H9 (cell line): ENCODE data around the gene FARP2. TPM values are rescaled to one million over a fixed set of nuclear protein-coding genes. Genes with fewer than 3 reads are reported as not detected.

Experiments
- DNase-seq: peaks from one replicate; pipeline ENCODE4 v3.0.0-alpha.2; 2017
- H2AFZ ChIP-seq: one replicate; pipeline ENCODE4 v1.6.1; 2013; ENCODE audit warnings: mild to moderate bottlenecking, low read length, control low read depth, moderate library complexity
- H2AK5ac ChIP-seq: 2 replicates; pipeline ENCODE4 v1.6.1; 2013; ENCODE audit warnings: low read length, control low read depth, mixed read lengths; ENCODE audit not compliant: insufficient read length
- H2BK120ac ChIP-seq: one replicate; pipeline ENCODE4 v1.6.1; 2013; ENCODE audit warnings: low read depth, mild to moderate bottlenecking, low read length, control low read depth, inconsistent platforms; ENCODE audit not compliant: poor library complexity, severe bottlenecking
- H2BK12ac ChIP-seq: 2 replicates; pipeline ENCODE4 v1.6.1; 2013; ENCODE audit warnings: low read length, control low read depth, mixed read lengths, low read depth; ENCODE audit not compliant: insufficient read length
- H2BK15ac ChIP-seq: 2 replicates; pipeline ENCODE4 v1.6.1; 2013; ENCODE audit warnings: low read depth, low read length, control low read depth
- H2BK20ac ChIP-seq: one replicate; pipeline ENCODE4 v1.6.1; 2013; ENCODE audit warnings: low read depth, mild to moderate bottlenecking, low read length, control low read depth, inconsistent platforms; ENCODE audit not compliant: poor library complexity, severe bottlenecking
- H2BK5ac ChIP-seq: 2 replicates; pipeline ENCODE4 v1.6.1; 2013; ENCODE audit warnings: low read length, control low read depth, mixed read lengths; ENCODE audit not compliant: insufficient read length
- H3K14ac ChIP-seq: 2 replicates; pipeline ENCODE4 v1.6.1; 2013; ENCODE audit warnings: low read length, control low read depth; ENCODE audit not compliant: insufficient read depth
- H3K18ac ChIP-seq: 2 replicates; pipeline ENCODE4 v1.6.1; 2013; ENCODE audit warnings: low read depth, mild to moderate bottlenecking, mixed read lengths, low read length, control low read depth; ENCODE audit not compliant: insufficient read length
- H3K23ac ChIP-seq: 2 replicates; pipeline ENCODE4 v1.6.1; 2013; ENCODE audit warnings: low read length, control low read depth, mixed read lengths, low read depth; ENCODE audit not compliant: insufficient read length
- H3K23me2 ChIP-seq: 2 replicates; pipeline ENCODE4 v1.6.1; 2013; ENCODE audit warnings: low read depth, mild to moderate bottlenecking, mixed read lengths, low read length, control low read depth; ENCODE audit not compliant: insufficient read length, poor library complexity, severe bottlenecking
- H3K27ac ChIP-seq: 2 replicates; pipeline ENCODE4 v1.5.1; 2013; ENCODE audit warnings: low read length, control low read depth, mixed read lengths, low read depth; ENCODE audit not compliant: insufficient read length
- H3K27me3 ChIP-seq: 2 replicates; pipeline ENCODE4 v1.6.1; 2013; ENCODE audit warnings: low read length, control low read depth, inconsistent platforms; ENCODE audit not compliant: insufficient read depth
- H3K4ac ChIP-seq: 2 replicates; pipeline ENCODE4 v1.6.1; 2013; ENCODE audit warnings: low read depth, mild to moderate bottlenecking, control low read depth, inconsistent platforms, low read length, moderate library complexity
- H3K4me1 ChIP-seq: 2 replicates; pipeline ENCODE4 v1.6.1; 2013; ENCODE audit warnings: low read length, control low read depth, inconsistent platforms; ENCODE audit not compliant: insufficient read depth
- H3K4me2 ChIP-seq: 2 replicates; pipeline ENCODE4 v1.6.1; 2013; ENCODE audit warnings: low read length, control low read depth, mixed read lengths; ENCODE audit not compliant: insufficient read length, insufficient read depth
- H3K56ac ChIP-seq: 2 replicates; pipeline ENCODE4 v1.6.1; 2013; ENCODE audit warnings: low read depth, mild to moderate bottlenecking, mixed read lengths, low read length, control low read depth; ENCODE audit not compliant: insufficient read length
- H3K79me1 ChIP-seq: 2 replicates; pipeline ENCODE4 v1.6.1; 2013; ENCODE audit warnings: low read depth, mild to moderate bottlenecking, moderate library complexity, low read length, control low read depth, inconsistent platforms; ENCODE audit not compliant: insufficient read depth, poor library complexity, severe bottlenecking
- H3K79me2 ChIP-seq: 2 replicates; pipeline ENCODE4 v1.6.1; 2013; ENCODE audit warnings: low read length, control low read depth, inconsistent platforms; ENCODE audit not compliant: insufficient read depth
- H3K9ac ChIP-seq: 2 replicates; pipeline ENCODE4 v1.6.1; 2013; ENCODE audit warnings: low read length, control low read depth, mixed read lengths; ENCODE audit not compliant: insufficient read length; ENCODE audit errors: extremely low read depth
- H3K9me3 ChIP-seq: one replicate; pipeline ENCODE4 v1.6.1; 2013; ENCODE audit warnings: low read depth, low read length, inconsistent platforms; ENCODE audit not compliant: control insufficient read depth
- H3T11ph ChIP-seq: one replicate; pipeline ENCODE4 v1.6.1; 2013; ENCODE audit warnings: mild to moderate bottlenecking, low read length, control low read depth, inconsistent platforms
- H4K20me1 ChIP-seq: one replicate; pipeline ENCODE4 v1.6.1; 2013; ENCODE audit not compliant: control insufficient read depth, insufficient read length, insufficient read depth
- H4K5ac ChIP-seq: 2 replicates; pipeline ENCODE4 v1.6.1; 2013; ENCODE audit warnings: low read depth, mild to moderate bottlenecking, mixed read lengths, low read length, control low read depth; ENCODE audit not compliant: insufficient read length
- H4K8ac ChIP-seq: replicated peaks from 2 replicates; pipeline ENCODE4 v1.6.1; 2013; ENCODE audit warnings: low read length, control low read depth, mixed read lengths, low read depth; ENCODE audit not compliant: insufficient read length
- H4K91ac ChIP-seq: 2 replicates; pipeline ENCODE4 v1.6.1; 2013; ENCODE audit warnings: low read depth, mild to moderate bottlenecking, moderate library complexity, mixed read lengths, low read length, control low read depth; ENCODE audit not compliant: insufficient read length
- H3K27ac Mint-ChIP-seq, 3 experiments: 2 replicates in 2 of 3; 3 replicates in 1 of 3; pipeline ENCODE4 v1.8.0; 2020 to 2021; ENCODE audit warnings: mixed read lengths in 3 of 3, mild to moderate bottlenecking in 1 of 3, moderate library complexity in 1 of 3
- H3K27me3 Mint-ChIP-seq: 2 replicates; pipeline ENCODE4 v1.8.0; 2021; ENCODE audit warnings: low read depth, mild to moderate bottlenecking, moderate library complexity, mixed read lengths
- H3K36me3 Mint-ChIP-seq, 3 experiments: 2 replicates in 2 of 3; 3 replicates in 1 of 3; pipeline ENCODE4 v1.8.0; 2020 to 2021; ENCODE audit warnings: low read depth in 3 of 3, mixed read lengths in 3 of 3; ENCODE audit not compliant: insufficient read depth in 1 of 3
- H3K4me1 Mint-ChIP-seq, 2 experiments: 2 replicates each; pipeline ENCODE4 v1.8.0; 2020; ENCODE audit warnings: mixed read lengths in 2 of 2
- H3K4me3 Mint-ChIP-seq, 2 experiments: 2 replicates in 1 of 2; 3 replicates in 1 of 2; pipeline ENCODE4 v1.8.0; 2020 to 2021; ENCODE audit warnings: mild to moderate bottlenecking in 2 of 2, mixed read lengths in 2 of 2, moderate library complexity in 1 of 2
- H3K9me3 Mint-ChIP-seq, 2 experiments: 2 replicates in 1 of 2; 3 replicates in 1 of 2; pipeline ENCODE4 v1.8.0; 2020; ENCODE audit warnings: mild to moderate bottlenecking in 2 of 2, mixed read lengths in 2 of 2, moderate library complexity in 1 of 2
- CTCF ChIP-seq: fragments of 200-600 bp; sonication (generic); conservative IDR thresholded peaks from 3 replicates; pipeline ENCODE4 v1.8.0; 2021; ENCODE audit warnings: antibody characterized with exemption, mild to moderate bottlenecking
- WGBS: extraction: QIAGEN DNeasy Blood & Tissue Kit; methylation state at CpG from one replicate; pipeline ENCODE4 v1.1.7; 2013; ENCODE audit warnings: missing lambda C conversion rate, low lambda C conversion rate, mixed read lengths; ENCODE audit not compliant: insufficient read length; ENCODE audit errors: extremely low coverage; 5-methylcytosine and 5-hydroxymethylcytosine counted together
- total RNA-seq: library from RNA; stranded (reverse); gene quantifications from 2 replicates; pipeline ENCODE4 v1.2.1, GENCODE V29; 2021

Gene FARP2
- total RNA-seq, 1 experiment from 2014 or later: 33.9 TPM

- no peak overlapping the region for H2BK20ac ChIP-seq
- no peak overlapping the region for H3K4me2 ChIP-seq
- no peak overlapping the region for H3K9ac ChIP-seq
- no peaks in the 10 kb centered on the region for H3K23me2 ChIP-seq
- no peak overlapping the region for H2BK120ac ChIP-seq
- H3K4me3 Mint-ChIP-seq: no peak overlapping the region
- no peak overlapping the region for H2BK12ac ChIP-seq
- peaks cover 2% of the 10 kb centered on the region for H4K20me1 ChIP-seq
- no peaks in the 10 kb centered on the region for H3K79me2 ChIP-seq
- no peak overlapping the region for H2BK15ac ChIP-seq
- no peaks in the 10 kb centered on the region for H3K4me1 ChIP-seq
- H3K27ac ChIP-seq: no peak overlapping the region
- H3K23ac ChIP-seq: no peak overlapping the region
- no peak overlapping the region for H3K4ac ChIP-seq
- no peaks in the 10 kb centered on the region; a peak in 1 of 4 replicates for H3K4me1 Mint-ChIP-seq
- no peak for DNase-seq
- no CpG with 5 or more reads among the region's 18 CpGs for WGBS
- H2BK5ac ChIP-seq: no peak overlapping the region
- H3K36me3 Mint-ChIP-seq: peaks cover 0 to 8% (median 2%) of the 10 kb centered on the region in 3 experiments; a peak in 3 of 7 replicates
- H2AK5ac ChIP-seq: no peak overlapping the region
- no peaks in the 10 kb centered on the region for H3K9me3 Mint-ChIP-seq
- no peak overlapping the region for H4K91ac ChIP-seq
- TF ChIP-seq CTCF: no peak
- H4K8ac ChIP-seq: no peak overlapping the region
- H4K5ac ChIP-seq: no peak overlapping the region
- no peak overlapping the region for H3K18ac ChIP-seq
- no peak overlapping the region for H3K27ac Mint-ChIP-seq
- H3K27me3 Mint-ChIP-seq: no peaks in the 10 kb centered on the region
- H3K27me3 ChIP-seq: no peaks in the 10 kb centered on the region
- no peaks in the 10 kb centered on the region for H3K79me1 ChIP-seq
- no peak overlapping the region for H3K14ac ChIP-seq
- no peak overlapping the region for H3K56ac ChIP-seq
- H3K9me3 ChIP-seq: no peaks in the 10 kb centered on the region
- H3T11ph ChIP-seq: no peak overlapping the region
- no peak overlapping the region for H2AFZ ChIP-seq
Measured at GRCh38 chr2:241479026-241479898, 123.2 kb downstream of the FARP2 start.
